ENCODE results near the gene CAT. TPM values are rescaled to one million over a fixed set of nuclear protein-coding genes. Genes with fewer than 3 reads are reported as not detected.
"Not testable (repeated sequence)": the region's sequence is repeated elsewhere in the genome, so short reads cannot be mapped to it uniquely, and the experiment has no call there.

Gene CAT
- polyA plus RNA-seq, 3 donors: 153 to 208 (median 174) TPM

GRCh38 chr11:34416766-34417165, 22.0 kb upstream of the CAT start:
- DNase-seq: no peak

GRCh38 chr11:34417202-34417601, 21.5 kb upstream of the CAT start:
- DNase-seq: no peak

- DNase-seq: peak; percentile 15
These were observed 19.6 kb upstream of the CAT start for GRCh38 chr11:34419158-34419557.

GRCh38 chr11:34423300-34423699, 15.4 kb upstream of the CAT start:
- no peak for DNase-seq

- not testable (repeated sequence) for DNase-seq
These were observed 13.9 kb upstream of the CAT start for GRCh38 chr11:34424826-34425225.

GRCh38 chr11:34425360-34425759, 13.4 kb upstream of the CAT start:
- no peak for DNase-seq

GRCh38 chr11:34425867-34426266, 12.9 kb upstream of the CAT start:
- no peak for DNase-seq

GRCh38 chr11:34426766-34427185, 12.0 kb upstream of the CAT start:
- DNase-seq: no peak

- DNase-seq: no peak
These were observed 11.4 kb upstream of the CAT start for GRCh38 chr11:34427186-34427805.

GRCh38 chr11:34431979-34432378, 6.8 kb upstream of the CAT start:
- no peak for DNase-seq

GRCh38 chr11:34432822-34433221, 5.9 kb upstream of the CAT start:
- DNase-seq: no peak

- DNase-seq: no peak
These were observed 4.8 kb upstream of the CAT start for GRCh38 chr11:34433899-34434298.

GRCh38 chr11:34437224-34438125, 1.3 kb upstream of the CAT start:
- no peak for DNase-seq

- no peak for DNase-seq
These were observed 970 bp downstream of the CAT start for GRCh38 chr11:34439610-34440198.

GRCh38 chr11:34441814-34442213, 3.1 kb downstream of the CAT start:
- DNase-seq: no peak

- no peak for DNase-seq
These were observed 4.4 kb downstream of the CAT start for GRCh38 chr11:34443136-34443535.

- DNase-seq: no peak
These were observed 5.7 kb downstream of the CAT start for GRCh38 chr11:34444428-34444827.

- no peak for DNase-seq
These were observed 7.2 kb downstream of the CAT start for GRCh38 chr11:34445956-34446355.

GRCh38 chr11:34446386-34446785, 7.7 kb downstream of the CAT start:
- no peak for DNase-seq

GRCh38 chr11:34447044-34447443, 8.3 kb downstream of the CAT start:
- DNase-seq: no peak

GRCh38 chr11:34448223-34448994, 9.7 kb downstream of the CAT start:
- DNase-seq: no peak

GRCh38 chr11:34449013-34449412, 10.3 kb downstream of the CAT start:
- no peak for DNase-seq
